ENCODE data around the gene CDC16.

The CDC16 gene

DNA sequence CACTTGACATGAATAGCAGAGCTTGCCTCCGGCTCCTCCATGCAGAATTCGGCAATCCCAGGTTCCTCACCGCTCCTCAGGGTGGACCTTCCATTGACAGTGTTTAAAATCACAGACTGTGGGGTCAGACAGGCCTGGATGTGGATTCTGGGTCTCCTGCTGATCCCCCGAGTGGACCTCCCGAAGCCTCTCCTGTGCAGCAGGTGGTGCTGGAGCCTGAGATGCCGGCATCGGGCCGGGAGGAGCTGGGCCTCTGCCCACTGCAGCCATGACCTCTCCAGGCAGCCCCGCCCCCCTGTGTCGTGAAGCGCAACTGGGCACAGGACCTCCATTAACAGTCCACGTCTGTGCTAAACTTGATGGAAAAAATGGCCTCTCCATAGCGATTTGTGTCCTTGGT, 10.5 kb upstream of the CDC16 start:
- no peak overlapping the region for H3K4me3 ChIP-seq (ENCODE audit: low read depth, low read length)
- H3K9me3 ChIP-seq (ENCODE audit: control insufficient read depth, insufficient read depth, low read depth, low read length): no peaks in the 10 kb centered on the region
- POLR2A ChIA-PET: no interaction called here
- no peak overlapping the region for H3K27ac ChIP-seq (ENCODE audit: extremely low read depth, low read depth, low read length)
- no peaks in the 10 kb centered on the region for H3K36me3 ChIP-seq (ENCODE audit: control insufficient read depth in 2 of 2, insufficient read depth in 1 of 2, low read length in 2 of 2)
- CTCF ChIA-PET: interaction anchor here (1.0 kb wide), 1 partner anchor 500 kb away, joined by 9 read pairs; no protein-coding TSS in a partner anchor
- no peaks in the 10 kb centered on the region for H3K4me1 ChIP-seq (ENCODE audit: control insufficient read depth, insufficient read depth, low read length)
- TF ChIP-seq ZNF571 (tag by site-specific recombination; IDR thresholded peaks at IDR 0.05): no peak
- TF ChIP-seq ZNF654 (tag by site-specific recombination; IDR thresholded peaks at IDR 0.05; ENCODE audit: low read depth): no peak
- TF ChIP-seq, protein P1, sequence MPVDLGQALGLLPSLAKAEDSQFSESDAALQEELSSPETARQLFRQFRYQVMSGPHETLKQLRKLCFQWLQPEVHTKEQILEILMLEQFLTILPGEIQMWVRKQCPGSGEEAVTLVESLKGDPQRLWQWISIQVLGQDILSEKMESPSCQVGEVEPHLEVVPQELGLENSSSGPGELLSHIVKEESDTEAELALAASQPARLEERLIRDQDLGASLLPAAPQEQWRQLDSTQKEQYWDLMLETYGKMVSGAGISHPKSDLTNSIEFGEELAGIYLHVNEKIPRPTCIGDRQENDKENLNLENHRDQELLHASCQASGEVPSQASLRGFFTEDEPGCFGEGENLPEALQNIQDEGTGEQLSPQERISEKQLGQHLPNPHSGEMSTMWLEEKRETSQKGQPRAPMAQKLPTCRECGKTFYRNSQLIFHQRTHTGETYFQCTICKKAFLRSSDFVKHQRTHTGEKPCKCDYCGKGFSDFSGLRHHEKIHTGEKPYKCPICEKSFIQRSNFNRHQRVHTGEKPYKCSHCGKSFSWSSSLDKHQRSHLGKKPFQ (tag by site-specific recombination; IDR thresholded peaks at IDR 0.05): no peak
- TF ChIP-seq, protein P2, sequence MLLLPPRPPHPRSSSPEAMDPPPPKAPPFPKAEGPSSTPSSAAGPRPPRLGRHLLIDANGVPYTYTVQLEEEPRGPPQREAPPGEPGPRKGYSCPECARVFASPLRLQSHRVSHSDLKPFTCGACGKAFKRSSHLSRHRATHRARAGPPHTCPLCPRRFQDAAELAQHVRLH (tag by site-specific recombination; IDR thresholded peaks at IDR 0.05): no peak
- TF ChIP-seq, protein P3, sequence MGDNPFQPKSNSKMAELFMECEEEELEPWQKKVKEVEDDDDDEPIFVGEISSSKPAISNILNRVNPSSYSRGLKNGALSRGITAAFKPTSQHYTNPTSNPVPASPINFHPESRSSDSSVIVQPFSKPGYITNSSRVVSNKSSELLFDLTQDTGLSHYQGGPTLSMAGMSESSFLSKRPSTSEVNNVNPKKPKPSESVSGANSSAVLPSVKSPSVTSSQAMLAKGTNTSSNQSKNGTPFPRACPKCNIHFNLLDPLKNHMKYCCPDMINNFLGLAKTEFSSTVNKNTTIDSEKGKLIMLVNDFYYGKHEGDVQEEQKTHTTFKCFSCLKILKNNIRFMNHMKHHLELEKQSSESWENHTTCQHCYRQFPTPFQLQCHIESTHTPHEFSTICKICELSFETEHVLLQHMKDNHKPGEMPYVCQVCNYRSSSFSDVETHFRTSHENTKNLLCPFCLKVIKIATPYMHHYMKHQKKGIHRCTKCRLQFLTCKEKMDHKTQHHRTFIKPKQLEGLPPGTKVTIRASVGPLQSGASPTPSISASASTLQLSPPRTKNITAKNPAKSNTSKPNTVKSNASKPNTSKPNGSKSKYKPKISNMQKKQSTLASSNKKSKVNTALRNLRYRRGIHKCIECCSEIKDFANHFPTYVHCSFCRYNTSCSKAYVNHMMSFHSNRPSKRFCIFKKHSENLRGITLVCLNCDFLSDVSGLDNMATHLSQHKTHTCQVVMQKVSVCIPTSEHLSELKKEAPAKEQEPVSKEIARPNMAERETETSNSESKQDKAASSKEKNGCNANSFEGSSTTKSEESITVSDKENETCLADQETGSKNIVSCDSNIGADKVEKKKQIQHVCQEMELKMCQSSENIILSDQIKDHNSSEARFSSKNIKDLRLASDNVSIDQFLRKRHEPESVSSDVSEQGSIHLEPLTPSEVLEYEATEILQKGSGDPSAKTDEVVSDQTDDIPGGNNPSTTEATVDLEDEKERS (tag by site-specific recombination; IDR thresholded peaks at IDR 0.05): no peak
- no peak for TF ChIP-seq ZNF311 (tag by site-specific recombination; IDR thresholded peaks at IDR 0.05; ENCODE audit: borderline replicate concordance)
- TF ChIP-seq KLF1 (tag by site-specific recombination; IDR thresholded peaks at IDR 0.05): no peak
- TF ChIP-seq, protein P4, sequence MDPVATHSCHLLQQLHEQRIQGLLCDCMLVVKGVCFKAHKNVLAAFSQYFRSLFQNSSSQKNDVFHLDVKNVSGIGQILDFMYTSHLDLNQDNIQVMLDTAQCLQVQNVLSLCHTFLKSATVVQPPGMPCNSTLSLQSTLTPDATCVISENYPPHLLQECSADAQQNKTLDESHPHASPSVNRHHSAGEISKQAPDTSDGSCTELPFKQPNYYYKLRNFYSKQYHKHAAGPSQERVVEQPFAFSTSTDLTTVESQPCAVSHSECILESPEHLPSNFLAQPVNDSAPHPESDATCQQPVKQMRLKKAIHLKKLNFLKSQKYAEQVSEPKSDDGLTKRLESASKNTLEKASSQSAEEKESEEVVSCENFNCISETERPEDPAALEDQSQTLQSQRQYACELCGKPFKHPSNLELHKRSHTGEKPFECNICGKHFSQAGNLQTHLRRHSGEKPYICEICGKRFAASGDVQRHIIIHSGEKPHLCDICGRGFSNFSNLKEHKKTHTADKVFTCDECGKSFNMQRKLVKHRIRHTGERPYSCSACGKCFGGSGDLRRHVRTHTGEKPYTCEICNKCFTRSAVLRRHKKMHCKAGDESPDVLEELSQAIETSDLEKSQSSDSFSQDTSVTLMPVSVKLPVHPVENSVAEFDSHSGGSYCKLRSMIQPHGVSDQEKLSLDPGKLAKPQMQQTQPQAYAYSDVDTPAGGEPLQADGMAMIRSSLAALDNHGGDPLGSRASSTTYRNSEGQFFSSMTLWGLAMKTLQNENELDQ (tag by site-specific recombination; IDR thresholded peaks at IDR 0.05; ENCODE audit: low read depth): no peak
- no peak for TF ChIP-seq ZNF768 (tag by site-specific recombination; IDR thresholded peaks at IDR 0.05)
- TF ChIP-seq ZNF670 (tag by site-specific recombination; IDR thresholded peaks at IDR 0.05; ENCODE audit: low read depth): no peak
- TF ChIP-seq MYNN (tag by site-specific recombination; IDR thresholded peaks at IDR 0.05; ENCODE audit: borderline replicate concordance): no peak
- TF ChIP-seq ZNF521 (tag by site-specific recombination; IDR thresholded peaks at IDR 0.05): no peak

DNA sequence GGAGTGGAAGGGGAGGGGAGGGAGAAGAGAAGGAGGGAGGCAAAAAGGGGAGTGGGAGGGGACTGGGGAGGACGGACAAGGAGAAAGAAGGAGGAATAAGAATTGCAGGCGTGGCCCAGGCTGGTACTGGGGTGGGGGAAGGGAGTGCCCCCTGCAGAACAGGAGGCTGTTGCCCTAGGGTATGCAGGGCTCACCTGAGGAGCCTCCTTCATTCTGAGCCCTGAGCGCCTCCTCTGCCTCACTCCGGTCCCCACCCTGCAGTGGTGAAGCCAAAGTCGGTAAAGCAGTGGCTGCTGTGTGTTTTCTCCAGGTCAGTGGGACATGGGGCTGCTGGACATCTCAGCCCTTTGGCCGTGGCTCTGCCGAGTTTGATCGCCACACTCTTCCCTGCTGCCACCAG, 9.1 kb upstream of the CDC16 start:
- Histone ChIP-seq H3K9me3 (ENCODE audit: control insufficient read depth, insufficient read depth, low read depth, low read length) (no peaks in the 10 kb centered on the region), H3K27ac (ENCODE audit: extremely low read depth, low read depth, low read length) (no peak overlapping the region), H3K4me3 (ENCODE audit: low read depth, low read length) (no peak overlapping the region), H3K4me1 (ENCODE audit: control insufficient read depth, insufficient read depth, low read length) (no peaks in the 10 kb centered on the region), H3K36me3 (ENCODE audit: control insufficient read depth in 2 of 2, insufficient read depth in 1 of 2, low read length in 2 of 2) (no peaks in the 10 kb centered on the region)
- ChIA-PET POLR2A (no interaction called here), CTCF (interaction anchor here (0.6 to 1.7 kb wide), 4 partner anchors 14 to 83 kb away, joined by 3 to 5 read pairs (median 4); no protein-coding TSS in a partner anchor)
- TF ChIP-seq ZBTB20 (tag by site-specific recombination; IDR thresholded peaks at IDR 0.05): no peak
- TF ChIP-seq ZNF677 (tag by site-specific recombination; IDR thresholded peaks at IDR 0.05): no peak
- no peak for TF ChIP-seq GLI2 (tag by site-specific recombination; IDR thresholded peaks at IDR 0.05; ENCODE audit: borderline replicate concordance, low read depth)
- TF ChIP-seq OSR2 (tag by site-specific recombination; IDR thresholded peaks at IDR 0.05): no peak
- TF ChIP-seq FEZF1 (tag by site-specific recombination; IDR thresholded peaks at IDR 0.05): no peak
- no peak for TF ChIP-seq ZNF621 (tag by site-specific recombination; IDR thresholded peaks at IDR 0.05)
- no peak for TF ChIP-seq HOXD13 (CRISPR knock-in tag; IDR thresholded peaks at IDR 0.05; ENCODE audit: borderline replicate concordance)
- TF ChIP-seq GFI1B (tag by site-specific recombination; IDR thresholded peaks at IDR 0.05): no peak
- TF ChIP-seq, protein P5, sequence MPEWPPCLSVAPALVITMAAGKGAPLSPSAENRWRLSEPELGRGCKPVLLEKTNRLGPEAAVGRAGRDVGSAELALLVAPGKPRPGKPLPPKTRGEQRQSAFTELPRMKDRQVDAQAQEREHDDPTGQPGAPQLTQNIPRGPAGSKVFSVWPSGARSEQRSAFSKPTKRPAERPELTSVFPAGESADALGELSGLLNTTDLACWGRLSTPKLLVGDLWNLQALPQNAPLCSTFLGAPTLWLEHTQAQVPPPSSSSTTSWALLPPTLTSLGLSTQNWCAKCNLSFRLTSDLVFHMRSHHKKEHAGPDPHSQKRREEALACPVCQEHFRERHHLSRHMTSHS (tag by site-specific recombination; IDR thresholded peaks at IDR 0.05): no peak
- TF ChIP-seq ZNF473 (tag by site-specific recombination; IDR thresholded peaks at IDR 0.05): no peak
- TF ChIP-seq ZNF670 (tag by site-specific recombination; IDR thresholded peaks at IDR 0.05; ENCODE audit: low read depth): no peak
